MG63 (cell line): ENCODE measurements around the gene APBA2. TPM values are rescaled to one million over a fixed set of nuclear protein-coding genes. Genes with fewer than 3 reads are reported as not detected.

Source experiments
- DNase-seq: peaks from one replicate; pipeline ENCODE4 v3.0.0-alpha.2; 2020
- H3K27me3 ChIP-seq: fragments of 250-450 bp; sonication (Bioruptor Pico); 2 replicates; pipeline ENCODE4 v1.5.1; 2020; ENCODE audit warnings: mild to moderate bottlenecking, moderate library complexity
- H3K36me3 ChIP-seq: fragments of 250-450 bp; sonication (Bioruptor Pico); 2 replicates; pipeline ENCODE4 v1.5.1; 2020; ENCODE audit warnings: mild to moderate bottlenecking, moderate library complexity
- H3K4me3 ChIP-seq: fragments of 250-450 bp; sonication (Bioruptor Pico); 2 replicates; pipeline ENCODE4 v1.5.1; 2020; ENCODE audit warnings: mild to moderate bottlenecking, moderate library complexity
- H3K9me3 ChIP-seq: fragments of 250-450 bp; sonication (Bioruptor Pico); 2 replicates; pipeline ENCODE4 v1.5.1; 2020; ENCODE audit warnings: mild to moderate bottlenecking, moderate library complexity
- total RNA-seq: library from RNA; depleted of rRNA; stranded (reverse); fragments of >200 nt; shearing (Covaris generic); gene quantifications from 2 replicates; pipeline ENCODE4 v1.2.3, GENCODE V29; 2014; ENCODE audit warnings: low replicate concordance

The APBA2 gene
- total RNA-seq, 1 experiment from 2014 or later: 28.0 TPM

GRCh38 chr15:29105151-29105854 lies 219.5 kb downstream of the APBA2 start:
- H3K27me3 ChIP-seq: no peaks in the 10 kb centered on the region
- H3K9me3 ChIP-seq: no peaks in the 10 kb centered on the region
- no peak for DNase-seq
- H3K4me3 ChIP-seq: no peak overlapping the region
- no peaks in the 10 kb centered on the region; the same call in 1 of the 2 replicates for H3K36me3 ChIP-seq

GRCh38 chr15:29106116-29106515 lies 220.3 kb downstream of the APBA2 start:
- DNase-seq: no peak
- Histone ChIP-seq H3K4me3 (no peak overlapping the region), H3K27me3 (no peaks in the 10 kb centered on the region), H3K36me3 (no peaks in the 10 kb centered on the region; the same call in 1 of the 2 replicates), H3K9me3 (no peaks in the 10 kb centered on the region)

GRCh38 chr15:29106551-29107290 lies 220.9 kb downstream of the APBA2 start:
- no peaks in the 10 kb centered on the region for H3K9me3 ChIP-seq
- H3K36me3 ChIP-seq: no peaks in the 10 kb centered on the region; the same call in 1 of the 2 replicates
- DNase-seq: no peak
- no peak overlapping the region for H3K4me3 ChIP-seq
- no peaks in the 10 kb centered on the region for H3K27me3 ChIP-seq

- H3K4me3 ChIP-seq: no peak overlapping the region
- no peaks in the 10 kb centered on the region for H3K27me3 ChIP-seq
- no peak for DNase-seq
Measured at GRCh38 chr15:29107291-29107890, 221.6 kb downstream of the APBA2 start.

GRCh38 chr15:29107971-29108645 lies 222.3 kb downstream of the APBA2 start:
- H3K9me3 ChIP-seq: no peaks in the 10 kb centered on the region
- no peak overlapping the region for H3K4me3 ChIP-seq
- no peak for DNase-seq
- no peaks in the 10 kb centered on the region for H3K36me3 ChIP-seq
- no peaks in the 10 kb centered on the region for H3K27me3 ChIP-seq

More at GRCh38 chr15:29107291-29107890, 221.6 kb downstream of the APBA2 start:
- H3K36me3 ChIP-seq: no peaks in the 10 kb centered on the region
- no peaks in the 10 kb centered on the region for H3K9me3 ChIP-seq

GRCh38 chr15:29109762-29110161 lies 224.0 kb downstream of the APBA2 start:
- Histone ChIP-seq H3K36me3 (no peaks in the 10 kb centered on the region), H3K9me3 (no peaks in the 10 kb centered on the region), H3K4me3 (no peak overlapping the region), H3K27me3 (no peaks in the 10 kb centered on the region)
- DNase-seq: no peak

GRCh38 chr15:29110176-29110575 lies 224.4 kb downstream of the APBA2 start:
- H3K36me3 ChIP-seq: no peaks in the 10 kb centered on the region
- no peak overlapping the region for H3K4me3 ChIP-seq
- no peaks in the 10 kb centered on the region for H3K9me3 ChIP-seq
- no peaks in the 10 kb centered on the region for H3K27me3 ChIP-seq
- DNase-seq: no peak

GRCh38 chr15:29110733-29111132 lies 225.0 kb downstream of the APBA2 start:
- H3K4me3 ChIP-seq: no peak overlapping the region
- H3K27me3 ChIP-seq: no peaks in the 10 kb centered on the region
- H3K36me3 ChIP-seq: no peaks in the 10 kb centered on the region
- no peak for DNase-seq
- H3K9me3 ChIP-seq: no peaks in the 10 kb centered on the region

- H3K27me3 ChIP-seq: no peaks in the 10 kb centered on the region
- H3K36me3 ChIP-seq: no peaks in the 10 kb centered on the region
- DNase-seq: no peak
- H3K4me3 ChIP-seq: no peak overlapping the region
- H3K9me3 ChIP-seq: no peaks in the 10 kb centered on the region
Measured at GRCh38 chr15:29111705-29112281, 226.0 kb downstream of the APBA2 start.

GRCh38 chr15:29113336-29114220 lies 227.8 kb downstream of the APBA2 start:
- Histone ChIP-seq H3K36me3 (no peaks in the 10 kb centered on the region), H3K9me3 (no peaks in the 10 kb centered on the region), H3K4me3 (no peak overlapping the region), H3K27me3 (no peaks in the 10 kb centered on the region)
- DNase-seq: no peak

- no peaks in the 10 kb centered on the region for H3K36me3 ChIP-seq
- no peak for DNase-seq
- H3K27me3 ChIP-seq: no peaks in the 10 kb centered on the region
- H3K9me3 ChIP-seq: no peaks in the 10 kb centered on the region
- no peak overlapping the region for H3K4me3 ChIP-seq
Measured at GRCh38 chr15:29114221-29115092, 228.7 kb downstream of the APBA2 start.

GRCh38 chr15:29115093-29115991 lies 229.6 kb downstream of the APBA2 start:
- no peaks in the 10 kb centered on the region for H3K9me3 ChIP-seq
- no peaks in the 10 kb centered on the region for H3K36me3 ChIP-seq
- DNase-seq: no peak
- H3K27me3 ChIP-seq: no peaks in the 10 kb centered on the region
- H3K4me3 ChIP-seq: no peak overlapping the region

- Histone ChIP-seq H3K9me3 (no peaks in the 10 kb centered on the region), H3K27me3 (no peaks in the 10 kb centered on the region), H3K36me3 (no peaks in the 10 kb centered on the region), H3K4me3 (no peak overlapping the region)
- no peak for DNase-seq
Measured at GRCh38 chr15:29116970-29117700, 231.4 kb downstream of the APBA2 start.

- no peak for DNase-seq
- H3K36me3 ChIP-seq: no peaks in the 10 kb centered on the region
- H3K27me3 ChIP-seq: no peaks in the 10 kb centered on the region
- H3K4me3 ChIP-seq: no peak overlapping the region
- H3K9me3 ChIP-seq: no peaks in the 10 kb centered on the region
Measured at GRCh38 chr15:29117778-29118177, 232.0 kb downstream of the APBA2 start.
